Right lung (tissue), 5 donors: ENCODE measurements around the gene CRB2. TPM values are rescaled to one million over a fixed set of nuclear protein-coding genes. Genes with fewer than 3 reads are reported as not detected.

ENCODE experiments used
- DNase-seq, 2 donors: peaks; one replicate each; pipeline ENCODE4 v3.0.0-alpha.2; 2013
- polyA plus RNA-seq, 5 donors: library from polyadenylated mRNA; unstranded; fragments of 120-200 nt; gene quantifications; one replicate each; pipeline versions ENCODE4 v1.2.1 to v1.2.3, GENCODE V29; 2013; ENCODE audit warnings: inconsistent platforms in 1 of 5, low replicate concordance in 1 of 5; ENCODE audit not compliant: insufficient read length in 5 of 5, insufficient read depth in 1 of 5

CRB2 gene
- polyA plus RNA-seq, 5 donors: 0.16 to 0.64 (median 0.31) TPM

DNA sequence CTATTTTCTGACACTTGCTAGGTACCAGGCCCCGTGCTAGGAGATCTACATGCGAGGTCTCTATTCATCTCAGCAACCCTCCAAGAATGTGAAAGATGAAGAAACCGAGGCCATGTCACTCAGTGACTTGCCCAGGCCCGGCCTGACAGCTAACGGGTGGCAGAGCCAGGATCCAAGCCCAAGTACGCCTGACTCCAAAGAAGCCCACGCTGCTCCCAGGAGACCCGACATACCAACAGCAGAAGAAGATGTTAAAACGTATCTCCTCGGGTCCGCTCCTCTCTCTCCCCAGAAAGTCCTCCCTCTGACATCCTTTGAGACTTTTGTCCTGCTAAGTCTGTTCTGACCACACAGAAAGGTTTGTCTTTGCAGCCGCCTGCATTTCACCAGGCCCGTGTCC is 65.2 kb downstream of the CRB2 start:
- no peak for DNase-seq

DNA sequence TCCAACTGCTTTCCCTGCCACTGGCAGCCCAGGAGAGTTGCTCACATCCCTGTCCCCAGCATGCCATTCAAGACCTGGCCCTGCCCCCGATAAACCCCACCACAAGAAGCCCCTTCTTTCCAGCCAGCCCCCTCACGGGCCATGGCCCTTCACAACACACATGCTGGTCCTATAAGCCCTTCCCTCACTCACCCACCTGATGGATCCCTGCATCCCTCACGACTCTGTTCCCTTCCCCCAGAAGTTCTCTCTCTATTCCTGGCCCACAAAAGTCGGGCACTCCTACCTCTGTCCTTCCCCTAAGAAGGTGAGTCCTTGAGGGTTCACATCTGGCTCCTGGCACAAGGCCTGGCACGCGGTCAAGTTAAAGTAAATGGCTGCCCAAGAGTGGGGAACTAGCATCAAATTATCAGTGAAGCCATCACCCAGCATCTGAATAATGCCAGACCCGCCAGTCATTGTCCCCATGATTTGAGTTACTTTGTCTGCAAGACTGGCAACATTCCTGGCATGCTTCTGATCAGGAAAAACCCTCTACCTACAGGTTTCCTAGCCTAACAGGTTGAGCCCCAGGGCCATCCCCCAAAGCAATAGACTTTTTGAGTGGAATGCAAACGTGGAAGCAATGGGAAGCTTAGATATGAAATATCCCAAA is 65.9 kb downstream of the CRB2 start:
- no peak for DNase-seq

DNA sequence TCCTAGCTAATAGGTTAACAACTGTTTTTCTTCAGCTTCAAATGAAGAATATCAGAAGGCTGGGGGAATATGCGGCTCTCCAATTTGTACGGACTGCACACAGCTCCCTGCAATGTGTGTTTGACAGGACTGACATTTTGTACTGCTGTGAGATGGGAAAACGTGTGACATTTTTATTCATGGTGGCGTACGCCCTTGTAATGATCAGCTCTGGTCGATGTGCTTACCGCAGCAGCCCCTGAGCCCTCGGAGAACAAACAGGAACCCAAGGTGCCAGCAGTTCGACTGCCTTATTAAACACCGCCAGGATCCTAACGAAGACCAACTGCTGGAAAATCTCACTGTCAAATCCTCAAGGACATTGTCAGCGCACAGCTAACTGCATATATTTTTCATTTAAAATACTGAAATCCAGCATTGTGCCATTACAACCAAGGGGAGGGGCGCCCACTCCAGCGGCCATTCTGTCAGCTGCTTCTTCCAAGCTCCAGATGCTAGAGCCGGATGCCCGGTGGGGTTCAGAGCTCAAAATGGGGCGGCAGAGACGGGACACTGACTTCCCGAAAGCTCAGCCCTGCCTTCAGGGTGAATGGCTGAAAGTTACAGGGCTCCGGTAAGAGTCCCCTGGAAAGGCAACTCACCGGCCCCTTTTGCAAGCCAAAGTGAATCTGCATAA is 66.8 kb downstream of the CRB2 start:
- DNase-seq: peak in 1 of 2 donors; percentile 31

DNA sequence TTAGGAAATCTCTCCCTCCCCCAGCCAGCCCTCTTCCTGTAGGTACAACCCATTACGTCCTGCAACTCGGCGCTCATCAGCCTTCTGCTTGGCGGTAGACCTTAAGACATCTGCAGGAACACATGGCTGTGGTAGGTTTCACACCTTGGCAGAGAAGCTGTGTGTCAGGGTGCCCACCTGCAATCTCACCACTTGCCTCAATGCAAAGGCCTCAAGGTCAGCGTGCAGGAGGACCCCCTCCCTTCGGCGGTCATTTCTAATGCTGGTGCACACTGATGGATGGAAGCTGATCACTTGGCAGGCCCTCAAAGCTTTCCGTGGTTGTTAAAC is 67.3 kb downstream of the CRB2 start:
- DNase-seq: no peak

DNA sequence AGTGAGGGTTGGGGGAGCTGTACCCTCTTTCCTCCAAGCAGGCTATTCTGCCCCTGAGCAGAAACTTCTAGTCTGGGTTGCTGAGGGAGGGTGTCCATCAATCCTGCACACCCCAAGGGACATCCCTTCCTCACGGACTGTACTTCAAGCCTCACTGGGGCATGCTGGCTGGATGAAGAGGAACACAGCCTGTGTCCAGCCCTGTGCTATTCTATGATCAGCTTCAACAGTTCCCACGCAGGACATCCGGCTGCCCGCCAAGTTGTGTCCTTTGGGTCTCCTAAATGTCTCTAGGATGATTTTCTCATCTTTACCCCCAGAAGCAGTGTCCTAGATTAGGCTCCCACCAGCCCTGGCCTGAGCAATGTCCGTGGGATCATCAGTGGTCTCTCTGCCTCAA is 68.1 kb downstream of the CRB2 start:
- no peak for DNase-seq

DNA sequence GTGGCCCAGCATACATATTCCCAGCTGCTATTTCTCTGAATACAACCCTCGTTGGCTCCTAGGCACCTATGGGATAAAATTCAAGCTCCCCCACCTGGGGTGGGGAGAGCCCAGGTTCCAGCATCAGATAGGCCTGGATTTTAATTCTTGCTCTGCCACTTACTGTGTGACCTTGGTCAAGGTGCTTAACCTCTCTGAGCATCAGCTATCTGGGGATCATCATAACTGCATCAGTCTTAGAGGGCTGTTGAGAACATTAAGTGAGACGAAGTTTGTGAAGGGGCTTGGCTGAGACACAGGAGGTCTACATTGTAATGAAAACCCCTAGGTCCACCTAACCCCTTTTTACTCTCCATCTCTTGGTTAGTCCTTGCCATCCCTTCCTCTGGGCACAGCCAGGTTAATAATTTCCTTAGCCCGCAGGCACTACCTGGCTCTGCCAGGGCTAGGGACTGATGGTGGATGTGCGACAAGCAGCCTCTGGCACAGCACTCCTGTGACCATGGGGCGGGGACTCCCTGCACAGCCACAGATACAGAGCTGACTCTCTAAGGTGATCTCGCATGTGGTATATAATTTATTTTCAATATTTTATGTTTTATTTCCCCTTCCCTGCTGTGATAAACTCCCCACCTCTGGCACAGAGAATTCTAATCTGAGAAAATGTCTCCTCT is 68.7 kb downstream of the CRB2 start:
- DNase-seq: no peak

DNA sequence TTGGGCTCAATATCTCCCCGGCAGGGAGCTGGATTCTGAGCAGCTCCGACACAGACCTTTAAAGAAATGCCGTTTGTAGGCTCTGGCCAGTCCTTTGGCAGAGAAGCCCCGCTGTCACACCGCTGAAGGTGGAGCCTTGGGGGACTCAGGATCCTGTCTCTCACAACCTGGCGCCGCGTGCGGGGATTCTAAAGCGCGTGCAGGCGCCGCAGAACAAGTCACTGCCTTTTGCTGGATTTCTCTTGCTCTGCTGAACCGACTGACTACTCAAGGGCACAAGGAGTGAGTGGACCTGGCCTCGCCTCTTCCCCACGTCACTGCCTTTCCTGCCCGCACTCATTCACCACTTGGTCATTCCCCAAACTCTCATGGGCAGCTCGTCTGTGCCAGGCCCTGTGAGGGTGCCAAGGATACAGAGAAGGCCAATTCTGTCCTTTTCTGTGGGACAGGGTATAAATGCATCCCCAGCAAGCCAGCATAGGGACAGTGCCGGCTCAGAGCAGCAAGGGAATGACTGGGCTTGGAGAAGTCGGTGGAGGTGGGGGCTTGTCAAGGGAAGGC is 69.3 kb downstream of the CRB2 start:
- no peak for DNase-seq

DNA sequence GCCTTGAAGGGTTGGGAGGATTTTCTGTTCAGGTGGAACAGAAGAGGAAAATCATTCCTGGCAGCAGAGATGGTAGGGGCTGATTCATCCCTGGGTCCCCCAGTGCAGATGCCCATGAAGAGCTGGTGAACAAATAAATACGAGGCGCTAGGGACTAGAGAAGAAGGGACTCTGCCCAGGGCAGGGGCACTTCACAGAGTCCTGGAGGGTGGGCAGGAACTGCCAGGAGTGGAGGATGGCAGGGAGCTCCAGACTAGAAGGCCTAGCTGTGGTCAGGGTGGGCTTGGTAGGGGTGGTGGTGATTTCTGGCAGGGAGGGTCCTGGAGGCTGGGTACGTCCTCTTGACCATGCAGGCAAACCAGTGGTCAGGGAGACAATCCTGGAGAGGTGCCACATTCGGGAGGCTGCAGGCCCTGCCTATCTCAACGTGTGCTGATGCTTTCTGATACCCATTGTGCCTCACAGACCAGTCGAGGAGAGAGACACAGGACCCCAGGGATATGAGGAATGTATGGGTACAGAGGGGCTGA is 69.9 kb downstream of the CRB2 start:
- DNase-seq: no peak

DNA sequence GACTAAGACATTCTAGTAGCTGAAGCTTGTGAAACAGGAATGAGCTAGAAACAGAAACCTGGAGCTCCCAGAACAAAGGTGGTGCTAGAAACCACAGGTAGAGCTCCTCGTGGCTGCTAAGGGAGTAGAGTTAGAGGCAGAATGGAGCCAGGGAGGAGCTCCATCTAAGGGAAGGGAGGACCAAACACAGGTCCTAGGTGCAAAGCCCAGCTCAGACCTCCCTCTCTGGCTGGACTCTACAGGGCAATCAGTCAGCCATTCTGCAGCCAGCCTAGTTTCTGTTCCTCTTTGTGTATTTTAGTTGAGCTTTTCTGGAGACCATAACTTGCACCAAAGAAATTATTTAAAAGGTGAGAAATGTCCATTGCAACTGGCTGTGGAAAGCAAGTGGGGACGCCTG is 70.4 kb downstream of the CRB2 start:
- DNase-seq: no peak

Other genes with a start within 250 kb of the CRB2 start
- gene STRBP, start 87.6 kb upstream of the CRB2 start, polyA plus RNA-seq: 10 to 100 TPM; 30.4 to 38.3 (median 37.5) TPM